Measurements from ENCODE around the gene CCL13.

DNA sequence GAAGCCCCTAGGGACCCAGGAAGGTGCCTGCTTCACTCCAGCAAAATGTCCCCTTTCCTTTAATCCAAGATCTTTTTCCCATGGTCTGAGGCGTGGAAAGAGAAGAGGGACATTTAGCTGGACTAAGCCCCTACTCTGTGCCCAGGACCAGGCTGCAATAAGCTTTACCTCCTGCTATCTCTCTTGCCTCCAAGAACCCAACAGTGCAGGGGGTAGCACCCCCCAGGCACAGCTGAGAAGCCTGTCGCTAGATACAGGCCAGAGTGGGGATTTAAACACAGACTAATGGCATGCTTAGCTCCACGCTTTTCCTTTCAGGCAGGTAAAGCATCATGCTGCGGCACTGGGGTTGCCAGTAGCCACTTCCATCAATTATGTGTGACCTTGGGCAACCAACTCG, 31.3 kb downstream of the CCL13 start:
- TF ChIP-seq, protein P1, sequence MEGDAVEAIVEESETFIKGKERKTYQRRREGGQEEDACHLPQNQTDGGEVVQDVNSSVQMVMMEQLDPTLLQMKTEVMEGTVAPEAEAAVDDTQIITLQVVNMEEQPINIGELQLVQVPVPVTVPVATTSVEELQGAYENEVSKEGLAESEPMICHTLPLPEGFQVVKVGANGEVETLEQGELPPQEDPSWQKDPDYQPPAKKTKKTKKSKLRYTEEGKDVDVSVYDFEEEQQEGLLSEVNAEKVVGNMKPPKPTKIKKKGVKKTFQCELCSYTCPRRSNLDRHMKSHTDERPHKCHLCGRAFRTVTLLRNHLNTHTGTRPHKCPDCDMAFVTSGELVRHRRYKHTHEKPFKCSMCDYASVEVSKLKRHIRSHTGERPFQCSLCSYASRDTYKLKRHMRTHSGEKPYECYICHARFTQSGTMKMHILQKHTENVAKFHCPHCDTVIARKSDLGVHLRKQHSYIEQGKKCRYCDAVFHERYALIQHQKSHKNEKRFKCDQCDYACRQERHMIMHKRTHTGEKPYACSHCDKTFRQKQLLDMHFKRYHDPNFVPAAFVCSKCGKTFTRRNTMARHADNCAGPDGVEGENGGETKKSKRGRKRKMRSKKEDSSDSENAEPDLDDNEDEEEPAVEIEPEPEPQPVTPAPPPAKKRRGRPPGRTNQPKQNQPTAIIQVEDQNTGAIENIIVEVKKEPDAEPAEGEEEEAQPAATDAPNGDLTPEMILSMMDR (IDR thresholded peaks at IDR 0.05; ENCODE audit: low read depth, low read length, missing input control): no peak
- TF ChIP-seq, protein P2, sequence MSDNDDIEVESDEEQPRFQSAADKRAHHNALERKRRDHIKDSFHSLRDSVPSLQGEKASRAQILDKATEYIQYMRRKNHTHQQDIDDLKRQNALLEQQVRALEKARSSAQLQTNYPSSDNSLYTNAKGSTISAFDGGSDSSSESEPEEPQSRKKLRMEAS (IDR thresholded peaks at IDR 0.05): no peak
